ENCODE data around the gene TMLHE.

The TMLHE gene

DNA sequence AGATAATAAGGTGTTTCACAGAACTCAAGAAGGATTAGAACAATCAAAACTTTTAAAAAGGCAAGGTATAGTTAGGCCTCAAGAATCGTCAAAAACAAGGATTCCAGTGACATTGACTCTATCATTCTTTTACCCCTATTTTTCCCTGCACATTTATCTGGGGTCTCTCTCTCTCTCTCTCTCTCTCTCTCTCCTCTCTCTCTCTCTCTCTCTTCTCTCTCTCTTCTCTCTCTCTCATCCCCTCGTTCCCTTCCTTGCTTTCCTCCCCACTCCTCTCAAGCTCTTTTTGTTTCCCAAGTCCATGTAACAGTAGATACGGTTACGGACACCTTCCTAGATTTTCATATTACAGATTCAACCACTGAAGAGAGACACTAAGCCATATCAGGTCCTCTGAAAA is 3.2 kb upstream of the TMLHE start:
- Histone ChIP-seq H3K4me3 (no peak overlapping the region), H3K9me3 (replicated peaks in 1 of 11) (peaks cover 8 to 15% (median 10%) of the 10 kb centered on the region in 11 experiments; a peak in 15 of 22 replicates), H3K36me3 (no peaks in the 10 kb centered on the region), H3K27me3 (peaks cover 10 to 76% (median 58%) of the 10 kb centered on the region in 11 experiments; a peak in 20 of 22 replicates), H3K4me1 (peaks cover 0 to 5% (median 3%) of the 10 kb centered on the region in 10 experiments; a peak in 11 of 20 replicates), H4K20me1 (no peaks in the 10 kb centered on the region), H3K27ac (no peak overlapping the region), H3K9ac (no peak overlapping the region), H3K4me2 (no peak overlapping the region)
- TF ChIP-seq Cebpa-rat (IDR thresholded peaks at IDR 0.05): no peak

DNA sequence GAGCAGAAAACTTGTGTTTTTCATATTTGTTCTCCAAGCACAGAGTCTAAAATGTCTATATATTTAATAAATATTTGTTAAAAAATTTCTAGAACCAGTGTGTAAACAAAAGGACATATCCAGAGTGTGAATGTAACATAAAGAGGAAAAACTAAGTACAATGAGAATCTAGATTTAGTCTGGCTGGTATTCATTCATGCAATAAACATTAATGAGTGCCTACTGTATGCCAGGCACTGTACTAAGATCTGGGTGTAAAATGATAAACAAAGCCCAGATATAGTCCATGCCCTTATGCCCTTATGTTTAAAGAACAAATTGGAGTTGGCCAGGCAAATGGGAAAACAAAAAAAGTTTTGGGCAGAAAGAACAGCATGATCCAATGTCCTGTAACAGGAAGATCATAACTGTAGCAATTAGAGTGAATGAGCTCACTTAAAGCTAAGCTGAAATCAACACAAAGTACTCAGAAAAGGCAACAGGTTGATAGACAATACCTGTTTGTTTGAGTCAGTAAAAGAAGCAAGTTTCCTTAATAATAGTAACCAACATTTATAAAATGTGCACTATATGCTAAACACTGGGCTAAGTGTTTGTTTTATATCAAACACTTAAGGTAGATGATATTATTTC is 1.3 kb upstream of the TMLHE start:
- Histone ChIP-seq H3K27ac (no peak overlapping the region), H3K4me2 (no peak overlapping the region), H3K4me1 (peaks cover 0 to 7% (median 5%) of the 10 kb centered on the region in 10 experiments; a peak in 12 of 20 replicates), H3K36me3 (peaks cover 0 to 4% (median 0%) of the 10 kb centered on the region in 11 experiments; a peak in 1 of 22 replicates), H3K27me3 (peaks cover 10 to 79% (median 58%) of the 10 kb centered on the region in 11 experiments; a peak in 20 of 22 replicates), H3K4me3 (no peak overlapping the region), H3K9ac (no peak overlapping the region), H4K20me1 (no peaks in the 10 kb centered on the region), H3K9me3 (replicated peaks in 1 of 11) (peaks cover 12 to 17% (median 13%) of the 10 kb centered on the region in 11 experiments)
- TF ChIP-seq Cebpa-rat (IDR thresholded peaks at IDR 0.05): no peak

DNA sequence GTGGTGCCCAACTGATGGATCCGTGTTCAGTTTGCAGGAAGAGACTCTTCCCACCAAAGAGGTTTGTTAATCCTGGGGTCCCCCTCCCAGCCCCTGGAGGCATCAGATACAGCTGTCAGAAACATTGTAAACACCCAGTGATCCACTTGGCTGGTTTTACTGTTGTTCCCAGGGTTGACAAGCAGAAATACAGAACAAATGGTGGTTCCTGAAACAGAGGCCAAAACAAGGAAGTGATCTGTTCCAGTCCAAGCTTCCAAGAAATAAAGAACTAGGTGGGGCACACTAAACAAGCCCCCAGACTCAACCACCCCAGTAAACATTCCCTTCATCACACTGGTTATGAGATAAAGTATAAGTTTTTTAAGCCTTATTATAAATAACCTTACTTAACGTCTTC is 1.4 kb downstream of the TMLHE start:
- peaks cover 6 to 68% (median 44%) of the 10 kb centered on the region in 11 experiments; a peak in 19 of 22 replicates for H3K27me3 ChIP-seq
- peaks cover 19 to 35% (median 29%) of the 10 kb centered on the region in 11 experiments for H3K9me3 ChIP-seq (replicated peaks in 1 of 11)
- H3K9ac ChIP-seq: peak overlapping the region in 10 of 11 experiments; percentile 29 to 94 (median 88); a peak in 15 of 22 replicates
- peaks cover 0 to 7% (median 5%) of the 10 kb centered on the region in 10 experiments; a peak in 12 of 20 replicates for H3K4me1 ChIP-seq
- H3K27ac ChIP-seq: peak overlapping the region in 9 of 11 experiments; percentile 13 to 94 (median 91); a peak in 17 of 22 replicates
- H3K36me3 ChIP-seq: peaks cover 0 to 6% (median 0%) of the 10 kb centered on the region in 11 experiments; a peak in 3 of 22 replicates
- H4K20me1 ChIP-seq: no peaks in the 10 kb centered on the region
- peak overlapping the region; percentile 53 to 83 (median 72) for H3K4me3 ChIP-seq
- peak overlapping the region; percentile 42 to 79 (median 72) for H3K4me2 ChIP-seq
- TF ChIP-seq Cebpa-rat (IDR thresholded peaks at IDR 0.05): no peak

DNA sequence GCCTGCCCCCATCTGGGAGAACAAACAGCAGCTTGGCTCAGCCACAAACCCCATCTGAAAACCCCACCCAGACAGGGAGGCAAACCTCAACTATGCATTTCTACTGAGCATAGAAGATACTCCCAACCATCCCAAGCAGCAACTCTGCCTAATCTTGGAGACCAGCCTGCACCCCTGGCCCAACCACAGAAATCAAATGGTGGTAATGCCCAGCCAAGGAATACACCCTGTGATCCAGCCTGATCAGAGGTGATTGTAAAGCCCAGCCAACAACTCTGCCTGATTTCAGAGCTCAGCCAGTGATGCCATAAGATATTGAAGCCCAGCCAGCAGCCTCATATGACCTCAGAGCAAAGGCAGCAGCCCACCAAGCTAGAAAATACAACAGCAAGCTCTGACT is 19.8 kb downstream of the TMLHE start:
- Histone ChIP-seq H3K27ac (no peak overlapping the region), H3K4me1 (no peaks in the 10 kb centered on the region), H3K9ac (no peak overlapping the region), H4K20me1 (peaks cover 0 to 14% (median 0%) of the 10 kb centered on the region in 11 experiments; a peak in 2 of 22 replicates), H3K4me2 (no peak overlapping the region), H3K9me3 (replicated peaks in 1 of 11) (peaks cover 62 to 81% (median 72%) of the 10 kb centered on the region in 11 experiments), H3K36me3 (peaks cover 0 to 24% (median 5%) of the 10 kb centered on the region in 11 experiments; a peak in 7 of 22 replicates), H3K27me3 (peaks cover 0 to 25% (median 8%) of the 10 kb centered on the region in 11 experiments; a peak in 11 of 22 replicates), H3K4me3 (no peak overlapping the region)
- no peak for TF ChIP-seq Cebpa-rat (IDR thresholded peaks at IDR 0.05)

DNA sequence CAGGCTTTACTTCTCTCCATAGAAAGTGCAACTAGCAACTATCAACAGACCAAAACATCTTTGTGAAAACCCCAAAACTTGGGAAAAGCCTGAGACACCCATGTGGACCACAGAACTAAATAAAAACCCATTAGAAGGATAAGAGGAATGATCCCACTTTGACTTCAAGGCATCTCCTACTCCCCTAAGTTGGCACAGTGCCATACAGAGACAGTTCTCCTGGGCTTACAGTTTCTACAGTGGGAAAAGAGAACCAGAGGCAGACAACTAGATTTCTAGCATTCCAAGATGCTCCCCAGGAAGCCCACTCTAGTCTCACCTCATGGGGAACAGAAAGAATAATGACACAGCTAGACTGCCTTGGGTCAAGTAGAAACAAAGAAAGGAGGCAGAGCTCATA is 20.4 kb downstream of the TMLHE start:
- peaks cover 0 to 25% (median 12%) of the 10 kb centered on the region in 11 experiments; a peak in 13 of 22 replicates for H3K27me3 ChIP-seq
- H3K9ac ChIP-seq: no peak overlapping the region
- H3K4me1 ChIP-seq: no peaks in the 10 kb centered on the region
- H3K4me2 ChIP-seq: no peak overlapping the region
- no peak for TF ChIP-seq Cebpa-rat (IDR thresholded peaks at IDR 0.05)
- peaks cover 0 to 14% (median 0%) of the 10 kb centered on the region in 11 experiments; a peak in 2 of 22 replicates for H4K20me1 ChIP-seq
- no peak overlapping the region for H3K27ac ChIP-seq
- H3K4me3 ChIP-seq: no peak overlapping the region
- peaks cover 66 to 81% (median 72%) of the 10 kb centered on the region in 11 experiments for H3K9me3 ChIP-seq (replicated peaks in 1 of 11)
- H3K36me3 ChIP-seq: peaks cover 0 to 26% (median 6%) of the 10 kb centered on the region in 11 experiments; a peak in 7 of 22 replicates

DNA sequence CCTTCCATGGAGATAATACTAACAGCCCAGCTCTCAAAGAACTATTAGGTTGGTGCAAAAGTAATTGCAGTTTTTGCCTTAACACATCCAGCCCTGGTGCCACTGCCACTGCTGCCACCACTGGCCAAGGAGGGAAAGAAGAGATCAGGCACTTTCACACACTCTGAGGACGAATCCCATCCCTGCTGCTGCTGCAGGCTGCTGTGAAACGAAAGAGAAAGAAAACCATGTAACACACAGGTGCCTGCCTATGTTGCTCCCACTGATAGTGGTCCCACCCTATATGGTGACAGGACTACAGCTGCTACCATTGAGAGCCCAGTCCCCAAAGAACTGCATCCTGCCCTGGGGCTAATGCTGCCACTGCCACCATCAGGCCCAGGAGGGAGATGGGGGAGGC is 35.1 kb downstream of the TMLHE start:
- Histone ChIP-seq H3K36me3 (peaks cover 0 to 25% (median 5%) of the 10 kb centered on the region in 11 experiments; a peak in 7 of 22 replicates), H3K27me3 (peaks cover 0 to 30% (median 19%) of the 10 kb centered on the region in 11 experiments; a peak in 18 of 22 replicates), H4K20me1 (peaks cover 0 to 33% (median 3%) of the 10 kb centered on the region in 11 experiments; a peak in 9 of 22 replicates), H3K4me1 (no peaks in the 10 kb centered on the region), H3K4me2 (no peak overlapping the region), H3K4me3 (no peak overlapping the region), H3K9ac (no peak overlapping the region), H3K9me3 (replicated peaks in 1 of 11) (peaks cover 39 to 55% (median 48%) of the 10 kb centered on the region in 11 experiments), H3K27ac (no peak overlapping the region)
- no peak for TF ChIP-seq Cebpa-rat (IDR thresholded peaks at IDR 0.05)

DNA sequence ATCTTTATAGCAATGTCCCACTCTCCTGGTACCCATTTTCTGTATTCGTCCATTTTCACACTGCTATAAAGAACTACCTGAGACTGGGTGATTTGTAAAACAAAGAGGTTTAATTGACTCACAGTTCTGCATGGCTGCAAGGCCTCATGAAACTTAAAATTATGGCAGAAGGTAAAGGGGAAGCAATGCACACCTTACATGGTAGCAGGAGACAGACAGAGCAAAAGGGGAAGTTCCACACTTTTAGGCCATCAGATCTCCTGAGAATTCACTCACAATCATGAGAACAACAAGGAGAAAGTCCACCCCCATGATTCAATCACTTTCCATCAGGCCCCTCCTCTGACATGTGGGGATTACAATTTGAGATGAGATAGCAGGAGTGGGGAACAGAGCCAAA is 49.7 kb downstream of the TMLHE start:
- no peak overlapping the region for H3K4me2 ChIP-seq
- H3K4me1 ChIP-seq: no peaks in the 10 kb centered on the region
- H3K9me3 ChIP-seq (replicated peaks in 1 of 11): peaks cover 0 to 12% (median 5%) of the 10 kb centered on the region in 11 experiments; a peak in 7 of 22 replicates
- no peak overlapping the region for H3K9ac ChIP-seq
- no peaks in the 10 kb centered on the region for H4K20me1 ChIP-seq
- no peak for TF ChIP-seq Cebpa-rat (IDR thresholded peaks at IDR 0.05)
- no peak overlapping the region for H3K27ac ChIP-seq
- H3K4me3 ChIP-seq: no peak overlapping the region
- H3K36me3 ChIP-seq: no peaks in the 10 kb centered on the region
- H3K27me3 ChIP-seq: peaks cover 0 to 19% (median 7%) of the 10 kb centered on the region in 11 experiments; a peak in 9 of 22 replicates

DNA sequence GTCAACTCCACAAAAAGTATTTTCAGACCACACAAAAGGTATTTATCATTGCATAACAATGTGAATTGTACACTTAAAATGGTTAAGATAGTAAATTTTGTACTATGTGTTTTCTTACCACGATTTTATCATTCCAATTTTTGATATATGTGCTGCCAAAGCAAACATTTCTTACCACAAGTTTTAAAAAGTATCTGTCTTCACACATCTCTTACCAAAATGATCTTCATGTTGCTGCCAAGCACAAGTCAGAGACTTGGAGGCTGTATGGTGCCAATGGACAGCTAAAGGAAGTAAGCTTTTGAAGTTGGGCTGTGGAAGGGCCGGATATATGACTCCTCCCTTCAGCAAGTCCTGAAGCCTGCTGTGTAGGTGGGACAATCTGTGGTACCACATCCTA is 67.9 kb downstream of the TMLHE start:
- peaks cover 25 to 54% (median 36%) of the 10 kb centered on the region in 11 experiments for H3K36me3 ChIP-seq
- no peak for TF ChIP-seq Cebpa-rat (IDR thresholded peaks at IDR 0.05)
- H3K4me2 ChIP-seq: no peak overlapping the region
- H3K27me3 ChIP-seq: peaks cover 0 to 67% (median 42%) of the 10 kb centered on the region in 11 experiments; a peak in 17 of 22 replicates
- no peak overlapping the region for H3K27ac ChIP-seq
- peaks cover 26 to 62% (median 39%) of the 10 kb centered on the region in 11 experiments for H3K9me3 ChIP-seq (replicated peaks in 1 of 11)
- no peak overlapping the region for H3K4me3 ChIP-seq
- no peaks in the 10 kb centered on the region for H3K4me1 ChIP-seq
- H4K20me1 ChIP-seq: no peaks in the 10 kb centered on the region
- H3K9ac ChIP-seq: no peak overlapping the region

DNA sequence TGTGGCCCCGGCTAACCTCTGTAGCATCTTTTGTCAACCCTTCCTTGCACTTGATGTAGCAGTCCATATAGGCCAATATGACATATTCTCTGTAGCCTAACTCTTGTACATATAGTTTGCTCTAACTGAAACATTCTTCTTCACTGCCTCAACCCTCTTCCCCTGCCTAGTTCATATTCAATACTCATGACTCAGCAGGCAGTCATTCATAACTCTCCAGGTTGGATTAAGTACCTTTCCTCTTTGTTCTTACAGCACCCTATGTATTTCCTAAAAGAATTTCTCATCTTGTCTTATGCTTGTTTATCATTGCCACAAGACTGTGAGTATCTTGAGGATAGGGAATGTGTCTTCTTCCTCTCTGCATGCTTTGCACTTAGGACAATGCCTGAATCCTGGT is 76.9 kb downstream of the TMLHE start:
- peaks cover 0 to 23% (median 2%) of the 10 kb centered on the region in 10 experiments; a peak in 8 of 20 replicates for H3K4me1 ChIP-seq
- no peak overlapping the region for H3K4me2 ChIP-seq
- no peak overlapping the region for H3K4me3 ChIP-seq
- H3K36me3 ChIP-seq: peaks cover 0 to 53% (median 5%) of the 10 kb centered on the region in 11 experiments; a peak in 6 of 22 replicates
- no peak overlapping the region for H3K9ac ChIP-seq
- H3K27ac ChIP-seq: no peak overlapping the region
- H3K27me3 ChIP-seq: peaks cover 0 to 50% (median 30%) of the 10 kb centered on the region in 11 experiments; a peak in 16 of 22 replicates
- no peaks in the 10 kb centered on the region; a peak in 1 of 22 replicates for H4K20me1 ChIP-seq
- peaks cover 0 to 7% (median 0%) of the 10 kb centered on the region in 11 experiments; a peak in 2 of 22 replicates for H3K9me3 ChIP-seq (replicated peaks in 1 of 11)
- no peak for TF ChIP-seq Cebpa-rat (IDR thresholded peaks at IDR 0.05)
